ENCODE data around the gene MACC1. TPM values are rescaled to one million over a fixed set of nuclear protein-coding genes. Genes with fewer than 3 reads are reported as not detected.

Gene MACC1
- total and polyA plus RNA-seq, 2 donors (not counting 3 experiments of a cell fraction or from before 2014, with no cell fraction given) = not detected

- Histone ChIP-seq H3K4me3 (replicated peaks in 1 of 3; ENCODE audit: insufficient read depth in 1 of 3, low read depth in 1 of 3, low read length in 3 of 3) (no peak overlapping the region), H3K36me3 (ENCODE audit: control insufficient read depth in 2 of 2, extremely low read depth in 1 of 2, insufficient read depth in 2 of 2, low read length in 2 of 2) (no peaks in the 10 kb centered on the region), H3K79me2 (ENCODE audit: control insufficient read depth, insufficient read depth, low read length) (no peaks in the 10 kb centered on the region), H3K9me1 (replicated peaks; ENCODE audit: control insufficient read depth, extremely low read depth, insufficient read depth, low read length) (no peaks in the 10 kb centered on the region), H2AFZ (ENCODE audit: low read depth, low read length) (peak overlapping the region; percentile 1), H3K4me2 (ENCODE audit: insufficient read depth, low read length) (no peak overlapping the region), H3K27ac (ENCODE audit: insufficient read depth, low read depth, low read length) (peak overlapping the region; percentile 83), H3K27me3 (ENCODE audit: control insufficient read depth in 2 of 2, insufficient read depth in 2 of 2, low read length in 2 of 2) (no peaks in the 10 kb centered on the region), H3K4me1 (ENCODE audit: control insufficient read depth, extremely low read depth, insufficient read depth, low read length) (peaks cover 21% of the 10 kb centered on the region), H3K9ac (replicated peaks; ENCODE audit: extremely low read depth, insufficient read depth, low read length) (no peak overlapping the region), H4K20me1 (replicated peaks; ENCODE audit: control insufficient read depth, extremely low read depth, insufficient read depth, low read length) (no peaks in the 10 kb centered on the region), H3K9me3 (replicated peaks; ENCODE audit: control insufficient read depth, insufficient read depth, low read length) (no peaks in the 10 kb centered on the region)
- CTCF ChIA-PET = interaction anchor here (1.0 to 2.3 kb wide), 4 partner anchors 9 to 466 kb away, joined by 3 to 10 read pairs (median 5); no protein-coding TSS in a partner anchor
- no TSS peak for BruUV-seq (replicated peaks)
- dilution Hi-C loops (cut with MboI; ENCODE audit: extremely low pct_ligation_motif_present, low sequenced_read_pairs) (loop anchor here (25.0 kb wide), 1 partner anchor 91 kb away; no protein-coding TSS in a partner anchor), intact Hi-C loops (cut with micrococcal nuclease) (loop anchor here (1.0 kb wide), 3 partner anchors 9 to 375 kb away; no protein-coding TSS in a partner anchor)
- no peak for DNase-seq (ENCODE audit: low read depth, low spot score)
- TF ChIP-seq MAX (IDR thresholded peaks at IDR 0.05; ENCODE audit: insufficient read depth, insufficient read length) (no peak), MYC (IDR thresholded peaks at IDR 0.05; ENCODE audit: low read depth, low read length) (no peak), FOS (IDR thresholded peaks at IDR 0.05; ENCODE audit: borderline replicate concordance, insufficient read depth, low read length) (no peak)
- POLR2A ChIA-PET = no interaction called here
- FAIRE-seq = peak; percentile 56
Measured at GRCh38 chr7:20220921-20221547, 3.9 kb upstream of the MACC1 start.

GRCh38 chr7:20220293-20220761 lies 3.1 kb upstream of the MACC1 start:
- POLR2A ChIA-PET = interaction anchor here (1.0 kb wide), 1 partner anchor 376 kb away, joined by 3 read pairs; no protein-coding TSS in a partner anchor
- H3K27me3 ChIP-seq (ENCODE audit: control insufficient read depth in 2 of 2, insufficient read depth in 2 of 2, low read length in 2 of 2) = no peaks in the 10 kb centered on the region
- no peaks in the 10 kb centered on the region for H3K9me1 ChIP-seq (replicated peaks; ENCODE audit: control insufficient read depth, extremely low read depth, insufficient read depth, low read length)
- H4K20me1 ChIP-seq (replicated peaks; ENCODE audit: control insufficient read depth, extremely low read depth, insufficient read depth, low read length) = no peaks in the 10 kb centered on the region
- peak overlapping the region; percentile 83 for H3K27ac ChIP-seq (ENCODE audit: insufficient read depth, low read depth, low read length)
- H3K4me1 ChIP-seq (ENCODE audit: control insufficient read depth, extremely low read depth, insufficient read depth, low read length) = peaks cover 21% of the 10 kb centered on the region
- peak overlapping the region; percentile 1 for H2AFZ ChIP-seq (ENCODE audit: low read depth, low read length)
- CTCF ChIA-PET = interaction anchor here (1.2 to 2.3 kb wide), 6 partner anchors 10 to 473 kb away, joined by 4 to 12 read pairs (median 6); no protein-coding TSS in a partner anchor
- intact Hi-C loops (cut with micrococcal nuclease) = loop anchor here (1.0 kb wide), 3 partner anchors 10 to 376 kb away; no protein-coding TSS in a partner anchor
- dilution Hi-C loops (cut with MboI; ENCODE audit: extremely low pct_ligation_motif_present, low sequenced_read_pairs) = loop anchor here (25.0 kb wide), 1 partner anchor 92 kb away; no protein-coding TSS in a partner anchor
- FAIRE-seq = no peak
- no peaks in the 10 kb centered on the region for H3K36me3 ChIP-seq (ENCODE audit: control insufficient read depth in 2 of 2, extremely low read depth in 1 of 2, insufficient read depth in 2 of 2, low read length in 2 of 2)
- no peak for TF ChIP-seq FOS (IDR thresholded peaks at IDR 0.05; ENCODE audit: borderline replicate concordance, insufficient read depth, low read length)
- H3K9me3 ChIP-seq (replicated peaks; ENCODE audit: control insufficient read depth, insufficient read depth, low read length) = no peaks in the 10 kb centered on the region
- peak overlapping the region; percentile 36 for H3K9ac ChIP-seq (replicated peaks; ENCODE audit: extremely low read depth, insufficient read depth, low read length)
- DNase-seq (ENCODE audit: low read depth, low spot score) = no peak
- no peaks in the 10 kb centered on the region for H3K79me2 ChIP-seq (ENCODE audit: control insufficient read depth, insufficient read depth, low read length)
- H3K4me3 ChIP-seq (replicated peaks in 1 of 3; ENCODE audit: insufficient read depth in 1 of 3, low read depth in 1 of 3, low read length in 3 of 3) = no peak overlapping the region
- H3K4me2 ChIP-seq (ENCODE audit: insufficient read depth, low read length) = no peak overlapping the region
- TSS peak; percentile 86 for BruUV-seq (replicated peaks)
